K562 (cell line): ENCODE results near the gene TUBA1B. TPM values are rescaled to one million over a fixed set of nuclear protein-coding genes. Genes with fewer than 3 reads are reported as not detected.
A peak's percentile ranks its signal among the peaks of the same experiment; 100 is the strongest.

Experiments
- CBFA2T3 ChIP-seq: fragments of 450-650 bp; IDR thresholded peaks from 2 replicates; pipeline ENCODE4 v1.6.1; 2017
- CBFB ChIP-seq: sonication (generic); formaldehyde crosslinking; IDR thresholded peaks from 2 replicates; pipeline ENCODE4 v1.4.0; 2020; ENCODE audit warnings: mild to moderate bottlenecking, missing genetic modification reagents
- CTBP1 ChIP-seq: fragments of 450-650 bp; IDR thresholded peaks from 2 replicates; pipeline ENCODE4 v1.6.1; 2016; ENCODE audit warnings: borderline replicate concordance
- CXXC5 ChIP-seq: fragments of 250-450 bp; sonication (Bioruptor Pico); IDR thresholded peaks from 2 replicates; pipeline ENCODE4 v1.8.0; 2022; ENCODE audit warnings: inconsistent platforms, mild to moderate bottlenecking, moderate library complexity
- EHMT2 ChIP-seq: fragments of 450-650 bp; IDR thresholded peaks from 2 replicates; pipeline ENCODE4 v1.6.1; 2018; ENCODE audit warnings: antibody characterized with exemption
- HNRNPUL1 ChIP-seq: fragments of 200-400 bp; formaldehyde crosslinking; IDR thresholded peaks from 2 replicates; pipeline ENCODE4 v1.6.1; 2017; ENCODE audit warnings: low read length
- IRF1 ChIP-seq: sonication (generic); formaldehyde crosslinking; IDR thresholded peaks from 2 replicates; pipeline ENCODE4 v1.8.0; 2022; ENCODE audit warnings: missing genetic modification reagents, mild to moderate bottlenecking, borderline replicate concordance
- NCOA2 ChIP-seq, 2 experiments: fragments of 450-650 bp; IDR thresholded peaks; 2 replicates each; pipeline ENCODE4 v1.6.1; 2018; ENCODE audit warnings: mild to moderate bottlenecking in 2 of 2, moderate library complexity in 1 of 2; ENCODE audit not compliant: partially characterized antibody in 2 of 2
- NCOR1 ChIP-seq: fragments of 450-650 bp; IDR thresholded peaks from 2 replicates; pipeline ENCODE4 v1.6.1; 2016; ENCODE audit warnings: mild to moderate bottlenecking, moderate library complexity
- NFIC ChIP-seq: fragments of 450-650 bp; IDR thresholded peaks from 2 replicates; pipeline ENCODE4 v1.6.1; 2017; ENCODE audit warnings: mild to moderate bottlenecking, inconsistent platforms
- POLR2A ChIP-seq: fragments of 450-650 bp; conservative IDR thresholded peaks from 2 replicates; pipeline ENCODE4 v1.6.1; 2016
- POLR2AphosphoS5 ChIP-seq: IDR thresholded peaks from 2 replicates; pipeline ENCODE4 v1.6.1; 2011; ENCODE audit warnings: mild to moderate bottlenecking, low read depth, low read length, moderate library complexity; ENCODE audit not compliant: control insufficient read depth, insufficient read depth
- PTRF ChIP-seq: fragments of 450-650 bp; IDR thresholded peaks from 2 replicates; pipeline ENCODE4 v1.6.1; 2016; ENCODE audit warnings: mild to moderate bottlenecking, missing genetic modification characterization, missing compliant biosample characterization
- SMAD1 ChIP-seq: fragments of 150-350 bp; IDR thresholded peaks from 2 replicates; pipeline ENCODE4 v1.6.1; 2014; ENCODE audit warnings: low read length, low read depth; ENCODE audit not compliant: partially characterized antibody
- SRSF1 ChIP-seq: fragments of 200-400 bp; formaldehyde crosslinking; IDR thresholded peaks from 2 replicates; pipeline ENCODE4 v1.6.1; 2017; ENCODE audit warnings: mild to moderate bottlenecking, low read depth, low read length, moderate library complexity
- STAG1 ChIP-seq: sonication (generic); formaldehyde crosslinking; IDR thresholded peaks from 2 replicates; pipeline ENCODE4 v1.5.0; 2020; ENCODE audit warnings: missing genetic modification reagents, borderline replicate concordance
- TAF15 ChIP-seq: fragments of 200-400 bp; formaldehyde crosslinking; IDR thresholded peaks from 2 replicates; pipeline ENCODE4 v1.6.1; 2017; ENCODE audit warnings: mild to moderate bottlenecking, low read depth, low read length, moderate library complexity
- ZMIZ1 ChIP-seq, 2 experiments: fragments of 150-350 bp in 1 of 2; IDR thresholded peaks; 2 replicates each; pipeline ENCODE4 v1.6.1; 2012 to 2016; ENCODE audit warnings: low read depth in 2 of 2, low read length in 2 of 2, mild to moderate bottlenecking in 1 of 2, moderate library complexity in 1 of 2
- ZNF134 ChIP-seq: fragments of 250-450 bp; sonication (Bioruptor Pico); conservative IDR thresholded peaks from 2 replicates; pipeline ENCODE4 v1.4.0; 2020
- ZNF644 ChIP-seq: fragments of 200-800 bp; sonication (Bioruptor generic); IDR thresholded peaks from 2 replicates; pipeline ENCODE4 v1.6.1; 2016; ENCODE audit warnings: low read depth, missing genetic modification characterization, missing compliant biosample characterization
- polyA plus RNA-seq, 8 experiments: library from polyadenylated mRNA; depleted of rRNA in 4 of 8; stranded (reverse) in 5 of 8; unstranded in 3 of 8; fragments of >200 nt; fragmentation: Nextera tagmentation in 2 of 8; fragmentation: Illumina TruSeq in 1 of 8; extraction: Ambion mirVana in 2 of 8; extraction: Trizol in 1 of 8; gene quantifications; 2 replicates each; pipeline versions ENCODE4 v1.2.1 to v1.2.3, GENCODE V29; 2011 to 2014; ENCODE audit warnings: inconsistent platforms in 1 of 8, missing spikeins in 1 of 8
- total RNA-seq, 7 experiments: library from RNA; depleted of rRNA in 6 of 7; stranded (reverse); fragments of >200 nt in 6 of 7; fragmentation: Illumina TruSeq in 2 of 7; extraction: Trizol in 2 of 7; gene quantifications; 2 replicates each; pipeline versions ENCODE4 v1.2.1 to v1.2.3, GENCODE V29; 2011 to 2021; ENCODE audit warnings: low replicate concordance in 1 of 7
- TF ChIP-seq, protein P1 (sequence below): fragments of 450-650 bp; IDR thresholded peaks from 2 replicates; pipeline ENCODE4 v1.6.1; 2016; ENCODE audit warnings: antibody characterized with exemption

TUBA1B gene
- total and polyA plus RNA-seq, 9 of the 15 experiments (the other 6 are each of a cell fraction or from before 2014, with no cell fraction given): 2,189 to 4,624 (median 2,628) TPM

GRCh38 chr12:49131051-49131893, at the start of gene TUBA1B (continued):
- TF ChIP-seq, protein P1, sequence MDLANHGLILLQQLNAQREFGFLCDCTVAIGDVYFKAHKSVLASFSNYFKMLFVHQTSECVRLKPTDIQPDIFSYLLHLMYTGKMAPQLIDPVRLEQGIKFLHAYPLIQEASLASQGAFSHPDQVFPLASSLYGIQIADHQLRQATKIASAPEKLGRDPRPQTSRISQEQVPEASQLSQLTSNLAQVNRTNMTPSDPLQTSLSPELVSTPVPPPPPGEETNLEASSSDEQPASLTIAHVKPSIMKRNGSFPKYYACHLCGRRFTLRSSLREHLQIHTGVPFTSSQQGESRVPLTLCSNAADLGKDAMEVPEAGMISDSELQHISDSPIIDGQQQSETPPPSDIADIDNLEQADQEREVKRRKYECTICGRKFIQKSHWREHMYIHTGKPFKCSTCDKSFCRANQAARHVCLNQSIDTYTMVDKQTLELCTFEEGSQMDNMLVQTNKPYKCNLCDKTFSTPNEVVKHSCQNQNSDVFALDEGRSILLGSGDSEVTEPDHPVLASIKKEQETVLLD: no peak
- TF ChIP-seq ZMIZ1 (IDR thresholded peaks at IDR 0.05; ENCODE audit: low read depth in 2 of 2, low read length in 2 of 2): peak in 1 of 2 experiments; percentile 88; a peak in 2 of 4 replicates
- TF ChIP-seq POLR2AphosphoS5: peak; percentile 99
- TF ChIP-seq NCOR1: peak; percentile 41; the same call in 1 of the 2 replicates
- no peak for TF ChIP-seq EHMT2
- TF ChIP-seq TAF15: 0 out of 2 replicates have a peak, but pooled peaks have one; percentile 82
- peak; percentile 89 for TF ChIP-seq SRSF1
- TF ChIP-seq PTRF: no peak
- peak; percentile 96 for TF ChIP-seq CXXC5 (CRISPR knock-in tag)
- 0 out of 2 replicates have a peak, but pooled peaks have one; percentile 40 for TF ChIP-seq ZNF644 (tag)
- peak; percentile 97 for TF ChIP-seq SMAD1
- TF ChIP-seq IRF1 (CRISPR knock-in tag): 0 out of 2 replicates have a peak, but pooled peaks have one; percentile 54
- no peak for TF ChIP-seq NCOA2 (IDR thresholded peaks at IDR 0.05; ENCODE audit: partially characterized antibody in 2 of 2)
- peak; percentile 76 for TF ChIP-seq NFIC
- TF ChIP-seq STAG1 (CRISPR knock-in tag): peak; percentile 15; the same call in 1 of the 2 replicates
- TF ChIP-seq HNRNPUL1: peak; percentile 32; the same call in 1 of the 2 replicates
- no peak for TF ChIP-seq CBFB (CRISPR knock-in tag)
- peak; percentile 91 for TF ChIP-seq CTBP1
- no peak; the same call in 1 of the 2 replicates for TF ChIP-seq CBFA2T3
- 0 out of 2 replicates have a peak, but pooled peaks have one; percentile 8 for TF ChIP-seq ZNF134 (CRISPR knock-in tag)
- peak; percentile 100 for TF ChIP-seq POLR2A
